Activated CD4-positive, alpha-beta memory T cell treated with anti-CD3 and anti-CD28 coated beads for 36 hours (primary cell): ENCODE data around the gene CALD1. TPM values are rescaled to one million over a fixed set of nuclear protein-coding genes. Genes with fewer than 3 reads are reported as not detected.

Experiments used
- CTCF ChIA-PET: fragments of 350-600 bp; sonication (Branson Sonifier 250); formaldehyde crosslinking; loops from one replicate; lab custom pipeline; 2021; ENCODE audit warnings: antibody characterized with exemption, inconsistent platforms; lab: Charles Lee
- POLR2A ChIA-PET: fragments of 350-600 bp; sonication (Branson Sonifier 250); formaldehyde crosslinking; loops from one replicate; lab custom pipeline; 2021; ENCODE audit warnings: antibody characterized with exemption; lab: Charles Lee
- DNase-seq: peaks from one replicate; pipeline ENCODE4 v3.0.0-alpha.2; 2020
- H3K27ac Mint-ChIP-seq: one replicate; pipeline ENCODE4 v1.8.0; 2021; ENCODE audit warnings: mixed read lengths
- H3K27me3 Mint-ChIP-seq: one replicate; pipeline ENCODE4 v1.8.0; 2021; ENCODE audit warnings: mixed read lengths
- H3K36me3 Mint-ChIP-seq: one replicate; pipeline ENCODE4 v1.8.0; 2021; ENCODE audit warnings: mixed read lengths
- H3K4me1 Mint-ChIP-seq: one replicate; pipeline ENCODE4 v1.8.0; 2021; ENCODE audit warnings: low read depth, mixed read lengths
- H3K4me3 Mint-ChIP-seq: one replicate; pipeline ENCODE4 v1.8.0; 2021; ENCODE audit warnings: mild to moderate bottlenecking, mixed read lengths
- H3K9me3 Mint-ChIP-seq: one replicate; pipeline ENCODE4 v1.8.0; 2021; ENCODE audit warnings: mixed read lengths
- intact Hi-C: fragments of 100-400 bp; cut with micrococcal nuclease; formaldehyde crosslinking; loops from one replicate; pipeline ENCODE4 v1.15.1; 2023
- total RNA-seq, 2 experiments: library from RNA; stranded (reverse); gene quantifications; one replicate each; pipeline ENCODE4 v1.2.3, GENCODE V29; 2021

Gene CALD1
- total RNA-seq, 2 experiments from 2014 or later: 7.1 to 7.5 TPM

- H3K27me3 Mint-ChIP-seq: peaks cover 2% of the 10 kb centered on the region
- H3K4me1 Mint-ChIP-seq: peaks cover 16% of the 10 kb centered on the region
- H3K4me3 Mint-ChIP-seq: no peak overlapping the region
- H3K27ac Mint-ChIP-seq: no peak overlapping the region
- DNase-seq: no peak
- ChIA-PET CTCF (interaction anchor here (0.8 kb wide), 1 partner anchor 107 kb away, joined by 3 read pairs; no protein-coding TSS in a partner anchor), POLR2A (no interaction called here)
- no peaks in the 10 kb centered on the region for H3K9me3 Mint-ChIP-seq
- H3K36me3 Mint-ChIP-seq: peaks cover 6% of the 10 kb centered on the region
- intact Hi-C loops: no loop called here
Observed at GRCh38 chr7:134742688-134743350, 36.6 kb upstream of the CALD1 start.

- DNase-seq: no peak
- no peaks in the 10 kb centered on the region for H3K9me3 Mint-ChIP-seq
- no peak overlapping the region for H3K4me3 Mint-ChIP-seq
- H3K36me3 Mint-ChIP-seq: peaks cover 6% of the 10 kb centered on the region
- ChIA-PET CTCF (interaction anchor here (0.8 to 2.1 kb wide), 5 partner anchors 11 to 97 kb away, joined by 3 to 7 read pairs (median 3); no protein-coding TSS in a partner anchor), POLR2A (interaction anchor here (1.0 kb wide), 1 partner anchor 103 kb away, joined by 3 read pairs; no protein-coding TSS in a partner anchor)
- H3K27me3 Mint-ChIP-seq: peaks cover 2% of the 10 kb centered on the region
- intact Hi-C loops: no loop called here
- H3K4me1 Mint-ChIP-seq: peaks cover 4% of the 10 kb centered on the region
- no peak overlapping the region for H3K27ac Mint-ChIP-seq
Observed at GRCh38 chr7:134744569-134744968, 34.9 kb upstream of the CALD1 start.

GRCh38 chr7:134747326-134747725, 32.1 kb upstream of the CALD1 start:
- H3K27ac Mint-ChIP-seq: no peak overlapping the region
- peaks cover 12% of the 10 kb centered on the region for H3K4me1 Mint-ChIP-seq
- H3K36me3 Mint-ChIP-seq: no peaks in the 10 kb centered on the region
- CTCF ChIA-PET: no interaction called here
- no peak overlapping the region for H3K4me3 Mint-ChIP-seq
- peaks cover 2% of the 10 kb centered on the region for H3K27me3 Mint-ChIP-seq
- intact Hi-C loops: no loop called here
- DNase-seq: no peak
- POLR2A ChIA-PET: no interaction called here
- no peaks in the 10 kb centered on the region for H3K9me3 Mint-ChIP-seq

DNA sequence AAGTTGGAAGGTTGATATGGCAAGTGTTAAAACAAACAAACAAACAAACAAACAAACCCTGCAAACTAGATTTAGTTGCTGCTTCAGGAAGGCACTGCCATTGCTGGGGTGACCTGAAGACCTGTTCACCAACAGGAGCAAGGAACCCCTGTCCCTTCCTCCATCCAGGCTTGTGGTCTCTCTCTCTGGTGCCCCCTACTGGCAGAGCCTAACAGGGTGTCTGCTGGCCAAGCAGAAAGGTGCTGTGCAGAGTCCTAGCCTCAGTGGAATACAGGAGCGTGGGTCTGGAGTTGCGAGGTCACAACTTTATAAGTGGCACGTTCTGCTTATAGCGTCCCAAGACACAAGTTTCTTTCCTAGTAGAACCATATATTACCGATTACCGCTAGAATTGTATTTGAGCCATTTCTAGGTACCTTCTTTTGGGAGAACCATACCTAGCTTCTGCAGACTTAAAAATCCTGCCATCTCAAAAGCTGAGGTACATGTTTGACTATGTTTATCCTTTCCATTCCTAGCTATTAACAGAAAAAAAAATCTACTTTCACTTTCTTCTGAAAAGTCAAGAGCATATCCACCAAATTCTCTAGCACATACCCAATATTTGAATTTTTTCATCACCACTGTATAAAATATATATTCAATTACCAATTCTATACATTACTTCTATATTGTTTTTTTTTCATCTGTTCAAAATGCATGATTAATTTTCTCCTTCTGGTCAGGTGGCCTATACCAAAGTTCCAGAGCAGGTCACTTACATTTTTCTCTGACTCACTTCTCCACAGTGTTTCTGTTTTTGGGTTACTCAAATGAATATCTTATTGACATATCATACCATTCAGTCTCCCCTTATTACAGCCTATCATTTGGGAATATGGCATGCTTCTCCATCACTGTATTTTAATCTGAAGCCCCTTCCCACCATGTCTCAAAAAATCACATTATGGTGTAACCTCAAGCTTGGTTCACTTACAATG, 29.1 kb upstream of the CALD1 start:
- peak; percentile 83 for DNase-seq
- Mint-ChIP-seq H3K4me3 (no peak overlapping the region), H3K9me3 (no peaks in the 10 kb centered on the region), H3K36me3 (no peaks in the 10 kb centered on the region), H3K27me3 (no peaks in the 10 kb centered on the region), H3K27ac (no peak overlapping the region), H3K4me1 (peaks cover 11% of the 10 kb centered on the region)
- CTCF ChIA-PET: interaction anchor here (0.7 to 11.2 kb wide), 15 partner anchors 8 to 187 kb away, joined by 3 to 110 read pairs (median 5); no protein-coding TSS in a partner anchor
- intact Hi-C loops: loop anchor here (1.0 to 5.0 kb wide), 7 partner anchors 12 to 422 kb away; partner anchors contain the start of gene CYREN
- POLR2A ChIA-PET: interaction anchor here (0.7 kb wide), 1 partner anchor 117 kb away, joined by 3 read pairs; no protein-coding TSS in a partner anchor

- Mint-ChIP-seq H3K4me3 (no peak overlapping the region), H3K36me3 (no peaks in the 10 kb centered on the region), H3K4me1 (peaks cover 11% of the 10 kb centered on the region), H3K9me3 (no peaks in the 10 kb centered on the region), H3K27me3 (no peaks in the 10 kb centered on the region), H3K27ac (no peak overlapping the region)
- CTCF ChIA-PET: interaction anchor here (0.6 to 11.2 kb wide), 14 partner anchors 9 to 212 kb away, joined by 3 to 110 read pairs (median 3); no protein-coding TSS in a partner anchor
- POLR2A ChIA-PET: no interaction called here
- no peak for DNase-seq
- intact Hi-C loops: loop anchor here (5.0 kb wide), 2 partner anchors 40 to 420 kb away; partner anchors contain the start of gene CYREN
Observed at GRCh38 chr7:134752006-134752760, 27.3 kb upstream of the CALD1 start.

- H3K36me3 Mint-ChIP-seq: no peaks in the 10 kb centered on the region
- H3K4me1 Mint-ChIP-seq: peaks cover 5% of the 10 kb centered on the region
- no peak overlapping the region for H3K27ac Mint-ChIP-seq
- ChIA-PET POLR2A (no interaction called here), CTCF (interaction anchor here (0.9 to 11.2 kb wide), 9 partner anchors 11 to 186 kb away, joined by 3 to 110 read pairs (median 4); no protein-coding TSS in a partner anchor)
- no peaks in the 10 kb centered on the region for H3K27me3 Mint-ChIP-seq
- H3K4me3 Mint-ChIP-seq: no peak overlapping the region
- DNase-seq: peak; percentile 59
- H3K9me3 Mint-ChIP-seq: no peaks in the 10 kb centered on the region
- intact Hi-C loops: loop anchor here (1.0 to 2.0 kb wide), 2 partner anchors 199 to 323 kb away; no protein-coding TSS in a partner anchor
Observed at GRCh38 chr7:134755422-134756022, 23.9 kb upstream of the CALD1 start.

DNA sequence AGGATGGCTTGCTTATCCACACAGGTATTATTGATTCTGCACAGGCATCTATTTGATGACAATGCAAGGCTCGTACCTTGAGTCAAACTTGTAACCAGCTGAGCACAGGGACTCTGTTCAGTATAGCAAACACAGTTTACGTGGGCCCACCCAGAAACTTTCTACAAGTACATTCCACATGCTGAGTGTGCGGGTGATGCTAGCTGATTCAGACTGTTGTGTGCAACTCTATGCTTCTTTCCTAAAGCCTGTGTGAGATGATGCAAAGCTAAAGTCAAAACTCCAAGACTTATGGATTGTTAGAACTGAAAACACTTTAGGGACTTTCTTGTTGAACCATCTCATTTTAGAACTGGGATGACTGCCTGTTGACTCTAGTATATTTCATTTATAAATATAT, 21.5 kb upstream of the CALD1 start:
- no peak for DNase-seq
- H3K9me3 Mint-ChIP-seq: no peaks in the 10 kb centered on the region
- ChIA-PET CTCF (interaction anchor here (0.7 to 11.2 kb wide), 4 partner anchors 7 to 125 kb away, joined by 3 to 110 read pairs (median 4); no protein-coding TSS in a partner anchor), POLR2A (no interaction called here)
- no peak overlapping the region for H3K4me3 Mint-ChIP-seq
- H3K36me3 Mint-ChIP-seq: no peaks in the 10 kb centered on the region
- no peaks in the 10 kb centered on the region for H3K4me1 Mint-ChIP-seq
- no peaks in the 10 kb centered on the region for H3K27me3 Mint-ChIP-seq
- intact Hi-C loops: no loop called here
- no peak overlapping the region for H3K27ac Mint-ChIP-seq

- CTCF ChIA-PET: interaction anchor here (1.2 to 11.2 kb wide), 4 partner anchors 8 to 126 kb away, joined by 3 to 110 read pairs (median 4); no protein-coding TSS in a partner anchor
- no peak for DNase-seq
- Mint-ChIP-seq H3K4me3 (no peak overlapping the region), H3K4me1 (no peaks in the 10 kb centered on the region), H3K36me3 (no peaks in the 10 kb centered on the region), H3K27me3 (no peaks in the 10 kb centered on the region), H3K9me3 (no peaks in the 10 kb centered on the region), H3K27ac (no peak overlapping the region)
- POLR2A ChIA-PET: no interaction called here
- intact Hi-C loops: no loop called here
Observed at GRCh38 chr7:134758981-134759380, 20.5 kb upstream of the CALD1 start.

DNA sequence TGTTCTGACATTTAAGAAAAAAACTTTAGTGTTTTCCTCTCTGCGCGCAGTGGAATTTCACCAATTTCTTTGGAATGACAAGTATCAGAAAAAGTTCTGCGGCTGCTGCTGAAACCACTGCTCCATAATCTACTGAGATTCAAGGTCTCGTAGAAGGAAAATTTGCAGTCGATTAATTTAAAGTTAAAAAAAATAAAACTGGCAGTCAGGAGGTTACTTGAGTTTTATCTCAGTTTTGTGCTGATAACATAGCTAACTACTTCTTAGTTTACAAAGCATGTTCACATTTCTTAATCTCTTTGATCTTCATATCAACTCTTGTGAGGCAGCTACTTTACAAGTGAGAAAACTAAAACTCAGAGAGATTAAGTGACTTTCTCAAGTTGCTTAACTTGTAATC, 18.2 kb upstream of the CALD1 start:
- POLR2A ChIA-PET: no interaction called here
- Mint-ChIP-seq H3K27ac (no peak overlapping the region), H3K4me1 (no peaks in the 10 kb centered on the region), H3K36me3 (no peaks in the 10 kb centered on the region), H3K9me3 (no peaks in the 10 kb centered on the region), H3K27me3 (no peaks in the 10 kb centered on the region), H3K4me3 (no peak overlapping the region)
- intact Hi-C loops: no loop called here
- DNase-seq: no peak
- CTCF ChIA-PET: interaction anchor here (0.7 kb wide), 1 partner anchor 9 kb away, joined by 3 read pairs; no protein-coding TSS in a partner anchor

- intact Hi-C loops: no loop called here
- POLR2A ChIA-PET: no interaction called here
Observed at GRCh38 chr7:134763960-134764359, 15.5 kb upstream of the CALD1 start.

GRCh38 chr7:134764365-134764764, 15.1 kb upstream of the CALD1 start:
- ChIA-PET CTCF (no interaction called here), POLR2A (no interaction called here)
- Mint-ChIP-seq H3K27me3 (no peaks in the 10 kb centered on the region), H3K4me1 (no peaks in the 10 kb centered on the region), H3K9me3 (no peaks in the 10 kb centered on the region), H3K4me3 (no peak overlapping the region), H3K36me3 (no peaks in the 10 kb centered on the region), H3K27ac (no peak overlapping the region)
- no peak for DNase-seq
- intact Hi-C loops: no loop called here

More at GRCh38 chr7:134763960-134764359, 15.5 kb upstream of the CALD1 start:
- H3K27ac Mint-ChIP-seq: no peak overlapping the region
- no peaks in the 10 kb centered on the region for H3K27me3 Mint-ChIP-seq
- H3K36me3 Mint-ChIP-seq: no peaks in the 10 kb centered on the region
- H3K9me3 Mint-ChIP-seq: no peaks in the 10 kb centered on the region
- DNase-seq: no peak
- no peak overlapping the region for H3K4me3 Mint-ChIP-seq
- no peaks in the 10 kb centered on the region for H3K4me1 Mint-ChIP-seq
- CTCF ChIA-PET: no interaction called here
